ENCODE results near the gene STUM.
"Not testable (repeated sequence)": the region's sequence is repeated elsewhere in the genome, so short reads cannot be mapped to it uniquely, and the experiment has no call there.

The STUM gene

GRCh38 chr1:226606311-226607267, 58.0 kb downstream of the STUM start:
- no peak for DNase-seq

- DNase-seq, result no peak
These were observed 58.7 kb downstream of the STUM start for GRCh38 chr1:226607268-226607660.

GRCh38 chr1:226607821-226608220, 59.3 kb downstream of the STUM start:
- no peak for DNase-seq

GRCh38 chr1:226608699-226609505, 60.3 kb downstream of the STUM start:
- no peak for DNase-seq

GRCh38 chr1:226609836-226610455, 61.4 kb downstream of the STUM start:
- no peak for DNase-seq

- DNase-seq, result no peak
These were observed 62.1 kb downstream of the STUM start for GRCh38 chr1:226610671-226611070.

GRCh38 chr1:226611301-226611700, 62.7 kb downstream of the STUM start:
- no peak for DNase-seq

DNA sequence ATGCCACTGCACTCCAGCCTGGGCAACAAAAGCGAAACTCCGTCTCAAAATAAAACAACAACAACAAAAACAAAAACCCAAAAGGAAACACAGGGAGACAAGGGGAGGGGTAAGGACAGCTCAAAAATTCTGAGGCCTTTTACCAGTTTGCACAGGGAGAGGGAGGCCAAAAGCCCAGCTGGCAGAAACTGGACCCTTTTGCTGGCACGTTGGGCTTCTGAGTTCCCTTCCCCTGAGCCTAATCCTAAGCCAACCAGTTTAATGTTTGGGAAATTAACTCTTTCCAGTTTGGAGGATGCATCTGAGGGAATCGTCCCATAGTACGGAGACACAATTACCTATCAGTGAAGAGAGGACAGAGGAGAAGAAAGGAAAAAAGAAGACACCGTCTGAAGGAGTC, 63.4 kb downstream of the STUM start:
- DNase-seq, result not testable (repeated sequence)

GRCh38 chr1:226615876-226616275, 67.3 kb downstream of the STUM start:
- DNase-seq, result no peak

- no peak for DNase-seq
These were observed 68.1 kb downstream of the STUM start for GRCh38 chr1:226616636-226617035.

GRCh38 chr1:226617109-226617508, 68.5 kb downstream of the STUM start:
- DNase-seq, result no peak

- not testable (repeated sequence) for DNase-seq
These were observed 69.2 kb downstream of the STUM start for GRCh38 chr1:226617719-226618118.

GRCh38 chr1:226618380-226618779, 69.8 kb downstream of the STUM start:
- DNase-seq, result no peak

DNA sequence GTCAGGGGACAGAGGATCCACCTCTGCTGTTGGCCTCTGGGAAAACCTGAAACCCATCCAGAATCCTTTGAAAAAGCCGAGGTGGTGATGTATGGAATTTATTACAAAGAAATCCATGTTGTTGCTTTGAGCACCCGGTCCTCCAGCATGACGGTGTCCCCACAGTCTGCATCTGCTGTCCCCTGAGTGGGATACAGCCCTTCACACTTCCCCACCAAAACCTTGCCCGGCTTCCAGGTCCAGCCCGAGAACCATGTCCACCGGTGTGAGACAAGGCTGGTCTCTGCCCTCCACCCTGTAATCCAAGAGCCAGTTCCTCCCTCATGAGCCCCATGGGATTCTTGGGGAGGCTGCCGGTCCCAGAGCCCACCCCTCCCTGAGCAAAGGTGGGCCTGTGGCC, 70.5 kb downstream of the STUM start:
- no peak for DNase-seq

GRCh38 chr1:226622012-226622411, 73.4 kb downstream of the STUM start:
- no peak for DNase-seq

GRCh38 chr1:226624526-226624925, 76.0 kb downstream of the STUM start:
- no peak for DNase-seq

GRCh38 chr1:226625326-226625725, 76.8 kb downstream of the STUM start:
- DNase-seq, result no peak

- DNase-seq, result no peak
These were observed 77.4 kb downstream of the STUM start for GRCh38 chr1:226625832-226626576.

- DNase-seq, result no peak
These were observed 78.0 kb downstream of the STUM start for GRCh38 chr1:226626577-226626956.

- no peak for DNase-seq
These were observed 78.6 kb downstream of the STUM start for GRCh38 chr1:226627050-226627755.

GRCh38 chr1:226627924-226628611, 79.5 kb downstream of the STUM start:
- DNase-seq, result no peak
